ENCODE results near the gene POLR1G.
"Not testable (repeated sequence)": the region's sequence is repeated elsewhere in the genome, so short reads cannot be mapped to it uniquely, and the experiment has no call there.

POLR1G gene

GRCh38 chr19:45420356-45420755 lies 13.9 kb downstream of the POLR1G start:
- no peak for DNase-seq (ENCODE audit: low read depth)

GRCh38 chr19:45420871-45421270 lies 14.4 kb downstream of the POLR1G start:
- DNase-seq (ENCODE audit: low read depth): no peak

GRCh38 chr19:45421947-45422498 lies 15.6 kb downstream of the POLR1G start:
- DNase-seq (ENCODE audit: low read depth): no peak

GRCh38 chr19:45423033-45423588 lies 16.7 kb downstream of the POLR1G start:
- DNase-seq (ENCODE audit: low read depth): peak; percentile 74

- no peak for DNase-seq (ENCODE audit: low read depth)
These were observed 17.2 kb downstream of the POLR1G start, which contains the start of gene ERCC1 for GRCh38 chr19:45423589-45424190. Gene ERCC1 (minus strand): TSS chr19:45423917. CDS start chr19:45423374, 543 bp downstream.

- DNase-seq (ENCODE audit: low read depth): no peak
These were observed 18.0 kb downstream of the POLR1G start for GRCh38 chr19:45424191-45425058.

- DNase-seq (ENCODE audit: low read depth): no peak
These were observed 22.2 kb downstream of the POLR1G start for GRCh38 chr19:45428384-45429231.

- not testable (repeated sequence) for DNase-seq (ENCODE audit: low read depth)
These were observed 23.5 kb downstream of the POLR1G start for GRCh38 chr19:45429896-45430295.

GRCh38 chr19:45431008-45431407 lies 24.6 kb downstream of the POLR1G start:
- DNase-seq (ENCODE audit: low read depth): not testable (repeated sequence)

GRCh38 chr19:45432543-45432942 lies 26.1 kb downstream of the POLR1G start:
- not testable (repeated sequence) for DNase-seq (ENCODE audit: low read depth)

- no peak for DNase-seq (ENCODE audit: low read depth)
These were observed 30.9 kb downstream of the POLR1G start for GRCh38 chr19:45437328-45437727.

GRCh38 chr19:45439190-45439568 lies 32.7 kb downstream of the POLR1G start:
- DNase-seq (ENCODE audit: low read depth): no peak

GRCh38 chr19:45439569-45440258 lies 33.3 kb downstream of the POLR1G start:
- DNase-seq (ENCODE audit: low read depth): peak; percentile 75

GRCh38 chr19:45440259-45440638 lies 33.8 kb downstream of the POLR1G start:
- DNase-seq (ENCODE audit: low read depth): no peak

- no peak for DNase-seq (ENCODE audit: low read depth)
These were observed 34.6 kb downstream of the POLR1G start for GRCh38 chr19:45440873-45441654.

GRCh38 chr19:45442408-45442777 lies 35.9 kb downstream of the POLR1G start:
- no peak for DNase-seq (ENCODE audit: low read depth)

GRCh38 chr19:45442778-45443461 lies 36.5 kb downstream of the POLR1G start:
- no peak for DNase-seq (ENCODE audit: low read depth)

GRCh38 chr19:45443462-45444317 lies 37.2 kb downstream of the POLR1G start:
- DNase-seq (ENCODE audit: low read depth): no peak

Measured in T follicular helper cell (primary cell).